Activated CD4-positive, alpha-beta T cell treated with anti-CD3 and anti-CD28 coated beads, Interleukin-2, Interleukin-6, amounts not matched to agents 100 ng/mL and 50 ng/mL, durations not matched to agents 16 hours and 8 hours (primary cell): ENCODE measurements around the gene EPO.
"Not testable (repeated sequence)": the region's sequence is repeated elsewhere in the genome, so short reads cannot be mapped to it uniquely, and the experiment has no call there.

Source experiments
- DNase-seq: peaks from one replicate; pipeline ENCODE4 v3.0.0-alpha.2; 2020

The EPO gene

DNA sequence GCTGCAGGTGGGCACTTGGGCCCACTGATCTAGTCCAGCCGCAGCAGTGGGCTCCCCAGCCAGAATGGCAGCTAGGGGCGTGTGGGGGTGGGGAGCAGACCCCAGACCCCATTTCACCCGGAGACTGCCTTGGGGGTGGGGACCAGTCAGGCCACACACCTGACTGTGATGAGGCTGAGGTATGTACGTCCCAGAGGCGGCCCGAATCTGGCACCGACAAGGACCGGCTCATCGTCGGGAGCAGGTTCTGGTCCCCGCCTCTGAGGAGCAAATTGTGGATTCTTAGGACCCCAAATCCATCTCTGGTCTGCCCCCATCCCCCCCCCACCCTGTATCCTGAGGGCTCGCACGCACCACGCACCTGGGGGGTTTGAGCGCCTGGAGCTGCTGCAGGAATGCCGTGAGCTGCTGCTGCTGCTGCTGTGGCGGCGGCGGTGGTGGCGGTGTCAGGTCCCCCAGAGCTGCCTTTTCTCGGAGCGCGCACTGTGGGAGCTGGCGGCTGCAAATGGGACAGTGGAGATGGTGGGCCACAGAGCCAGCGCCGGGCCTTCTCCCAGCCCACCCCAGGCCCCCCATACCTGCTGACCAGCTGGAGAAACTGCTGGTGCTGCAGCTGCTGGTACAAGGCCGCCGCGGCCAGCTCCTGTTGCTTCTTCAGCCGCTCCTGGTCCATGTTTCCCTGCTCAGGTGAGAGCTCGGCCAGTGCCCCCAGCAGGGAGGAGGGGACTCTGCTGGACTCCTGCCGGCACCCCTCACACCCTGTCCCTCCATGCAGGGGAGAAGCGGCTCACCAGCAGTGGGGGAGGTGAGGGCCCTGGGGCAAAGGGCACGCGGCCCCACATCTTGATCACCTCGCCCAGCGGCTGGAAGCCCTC lies 36.4 kb upstream of the EPO start:
- DNase-seq, result no peak

DNA sequence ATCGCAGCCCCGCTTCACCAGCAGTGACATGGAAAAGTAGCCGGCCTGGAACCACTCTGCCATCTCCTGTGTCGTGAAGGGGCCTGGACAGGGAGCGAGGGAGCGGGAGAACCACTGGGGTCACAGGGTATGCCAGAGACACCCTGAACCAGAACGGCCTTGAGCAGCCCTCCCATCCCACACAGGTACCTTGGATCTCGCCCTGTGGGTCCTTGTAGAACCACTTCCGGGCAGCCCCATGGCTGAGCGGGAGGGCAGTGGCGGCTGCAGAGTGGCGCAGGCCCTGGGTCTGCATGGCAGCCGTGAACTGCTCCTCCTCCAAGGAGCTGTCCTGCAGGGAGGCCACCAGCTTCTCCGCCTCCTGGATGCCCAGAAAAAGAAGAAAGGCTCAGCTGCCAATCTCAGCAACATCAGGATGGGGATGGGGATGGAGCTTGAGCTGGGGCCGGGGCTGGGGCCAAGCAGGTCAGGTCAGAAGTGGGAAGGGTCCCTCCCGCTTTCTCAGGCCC lies 35.7 kb upstream of the EPO start:
- DNase-seq, result no peak

DNA sequence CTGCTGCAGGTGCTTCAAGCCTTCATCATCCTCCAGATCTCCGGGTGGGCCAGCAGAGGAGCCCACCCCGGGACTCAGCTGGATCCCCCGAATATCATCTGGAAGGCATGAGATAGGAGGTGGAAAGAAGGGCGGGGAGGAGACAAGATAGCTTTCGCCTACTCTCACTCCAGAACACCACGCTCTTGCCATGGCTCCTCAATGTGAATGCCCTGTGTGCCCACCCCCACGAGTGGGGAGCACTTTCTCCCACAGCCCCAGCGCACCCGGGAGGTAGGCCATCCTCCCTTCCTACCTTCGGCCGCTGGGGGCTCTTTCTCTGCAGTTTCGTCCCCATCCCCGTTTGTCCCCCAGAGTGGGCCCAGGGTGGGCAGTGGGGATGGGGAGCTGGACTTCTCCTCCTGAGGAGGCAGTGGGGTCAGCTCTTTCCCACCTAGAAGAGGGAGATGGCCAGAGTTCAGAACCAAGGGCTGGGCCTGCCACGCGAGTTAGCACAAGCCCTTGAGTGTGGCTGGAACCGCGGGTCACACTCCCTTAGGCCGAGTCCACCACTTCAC lies 35.1 kb upstream of the EPO start:
- DNase-seq, result no peak

DNA sequence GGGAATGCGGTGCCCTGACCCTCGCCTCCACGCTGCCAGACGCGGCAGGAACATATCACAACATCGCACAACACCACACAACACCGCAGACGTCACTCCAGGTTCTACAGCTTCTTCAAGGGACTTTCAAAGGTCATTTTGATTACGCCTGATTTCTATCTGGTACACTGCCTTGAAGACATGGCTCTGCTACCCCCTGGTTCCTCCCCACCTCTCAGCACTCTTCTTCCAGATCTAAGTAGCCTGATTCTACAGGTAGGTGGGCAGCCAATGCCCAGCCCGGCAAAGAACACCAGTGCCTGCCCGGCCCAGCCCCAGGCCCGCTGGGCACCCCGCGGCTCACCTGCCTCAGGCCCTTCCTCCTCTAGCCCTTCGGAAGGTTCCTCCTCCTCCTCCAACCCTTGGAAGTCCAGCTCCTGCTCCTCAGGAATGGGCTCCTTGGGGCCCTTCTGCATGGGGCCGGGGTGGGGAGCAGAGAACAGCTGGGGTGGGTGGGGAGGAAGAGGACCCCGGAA lies 34.6 kb upstream of the EPO start:
- DNase-seq, result no peak

DNA sequence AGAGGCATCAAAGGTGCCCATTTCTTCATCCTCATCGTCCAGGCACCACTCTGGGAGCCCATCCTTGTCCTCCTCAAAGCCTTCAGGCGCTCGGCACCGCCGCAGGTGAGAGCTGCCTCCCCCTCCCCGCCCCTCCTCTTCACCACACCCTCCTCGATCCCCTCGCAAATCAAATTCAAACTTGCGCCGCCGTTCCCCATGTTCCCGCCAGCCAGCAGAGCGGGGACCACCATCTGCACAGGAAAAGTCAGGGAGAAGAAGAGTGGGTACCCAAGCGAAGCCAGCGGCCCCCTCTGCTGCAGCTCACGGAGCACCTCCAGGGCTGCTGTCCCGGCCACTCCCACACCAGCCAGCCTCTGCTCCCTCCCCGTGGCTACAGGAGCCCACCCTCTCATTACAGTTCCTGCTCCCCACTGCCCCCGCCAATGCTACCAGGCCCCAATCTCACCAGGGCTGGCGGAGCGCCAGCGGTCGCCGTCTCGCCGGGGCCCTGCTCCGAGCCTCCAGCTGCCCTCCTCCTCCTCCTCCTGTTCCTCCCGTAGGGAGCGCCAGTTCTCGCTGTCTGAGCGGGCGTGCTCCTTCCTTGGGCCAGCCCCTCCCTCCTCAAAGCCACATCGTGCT lies 34.0 kb upstream of the EPO start:
- DNase-seq, result no peak

DNA sequence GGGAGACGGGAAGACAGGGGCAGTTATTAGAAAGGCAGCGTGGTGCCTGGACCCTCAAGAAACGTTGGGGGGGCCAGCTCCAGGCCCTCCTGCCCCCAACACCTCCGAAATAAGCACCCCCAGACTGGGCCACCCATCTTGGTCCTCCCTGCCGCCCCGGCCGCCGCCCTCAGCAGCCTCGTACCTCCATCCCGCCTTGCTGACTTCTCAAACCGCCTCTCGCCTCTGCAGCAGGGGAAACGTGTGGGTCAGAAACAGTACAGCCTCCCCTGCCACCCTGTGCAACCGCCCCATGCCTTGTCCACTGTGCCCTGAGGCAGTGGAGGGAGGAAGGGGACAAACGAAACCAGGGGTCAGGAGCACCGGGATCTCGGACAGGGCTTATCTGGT lies 33.5 kb upstream of the EPO start:
- no peak for DNase-seq

DNA sequence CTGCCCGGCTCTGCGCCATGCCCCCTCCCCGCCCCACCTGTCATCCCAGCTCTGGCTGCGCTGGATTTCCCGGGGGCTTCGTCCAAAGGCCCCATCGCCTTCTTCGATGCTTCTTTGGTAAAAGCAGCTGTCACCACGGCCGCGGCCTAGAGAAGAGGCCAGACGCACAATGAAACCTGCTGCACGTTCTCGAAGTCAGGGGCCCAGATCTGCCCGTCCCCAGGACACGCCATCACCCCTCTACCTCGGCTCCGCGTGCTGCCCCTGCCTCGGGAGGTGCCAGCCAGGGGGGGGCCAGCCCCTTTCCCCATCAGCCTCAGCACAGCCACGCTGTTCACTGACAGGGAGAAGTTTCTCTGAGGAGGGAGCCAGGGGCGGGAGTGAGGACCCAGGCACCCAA lies 33.0 kb upstream of the EPO start:
- DNase-seq, result no peak

DNA sequence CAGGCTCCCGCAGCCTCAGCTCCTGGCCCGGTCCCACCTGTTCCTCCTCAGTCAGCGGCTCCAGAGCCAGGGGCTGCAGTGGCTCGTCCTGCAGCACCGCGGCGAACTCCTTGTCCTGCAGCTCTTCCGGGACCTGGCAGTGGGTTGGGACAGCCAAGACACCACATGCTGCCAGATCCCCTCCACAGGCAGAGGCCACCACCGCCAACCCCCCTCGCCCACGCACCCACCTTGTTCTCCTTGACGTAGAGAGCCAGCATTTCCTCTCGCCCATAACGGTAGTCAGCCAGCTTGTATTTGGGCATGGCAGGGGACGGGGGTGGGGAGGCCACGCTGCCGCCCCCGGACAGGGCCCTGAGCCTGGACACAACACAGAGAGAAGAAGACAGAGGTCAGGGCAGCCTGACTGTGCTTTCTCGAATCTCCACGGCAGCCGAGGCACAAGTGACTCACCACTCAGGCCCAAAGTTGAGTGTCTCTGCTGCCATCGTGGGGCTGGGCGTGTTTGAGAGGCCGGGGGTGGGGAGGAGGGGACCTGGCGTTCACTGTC lies 32.4 kb upstream of the EPO start:
- no peak for DNase-seq

DNA sequence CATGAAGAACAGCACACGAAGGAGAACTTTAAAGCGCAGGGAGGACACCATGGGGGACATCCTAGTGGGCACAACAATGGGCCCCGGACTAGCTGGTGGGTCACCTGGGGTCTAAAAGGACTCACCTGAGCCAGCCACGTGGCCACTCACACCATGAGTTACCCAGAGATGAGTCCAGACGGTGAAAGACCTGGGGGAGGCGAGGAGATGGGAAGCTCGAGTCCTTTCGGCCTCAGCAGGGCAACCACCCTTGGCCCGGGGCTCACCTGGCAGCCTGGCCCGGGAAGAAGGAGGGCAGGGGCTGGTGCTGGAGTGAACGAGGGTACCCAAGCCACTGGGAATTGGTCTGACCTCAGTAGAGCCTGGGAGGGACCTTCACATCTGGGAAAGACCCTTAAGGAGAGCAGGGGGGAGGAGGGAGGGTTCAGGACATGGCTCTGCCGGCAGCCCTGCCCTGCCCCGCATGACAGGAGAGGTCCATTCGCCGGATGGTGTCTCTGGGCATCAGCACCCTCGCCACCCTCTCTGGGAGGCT lies 31.9 kb upstream of the EPO start:
- no peak for DNase-seq

DNA sequence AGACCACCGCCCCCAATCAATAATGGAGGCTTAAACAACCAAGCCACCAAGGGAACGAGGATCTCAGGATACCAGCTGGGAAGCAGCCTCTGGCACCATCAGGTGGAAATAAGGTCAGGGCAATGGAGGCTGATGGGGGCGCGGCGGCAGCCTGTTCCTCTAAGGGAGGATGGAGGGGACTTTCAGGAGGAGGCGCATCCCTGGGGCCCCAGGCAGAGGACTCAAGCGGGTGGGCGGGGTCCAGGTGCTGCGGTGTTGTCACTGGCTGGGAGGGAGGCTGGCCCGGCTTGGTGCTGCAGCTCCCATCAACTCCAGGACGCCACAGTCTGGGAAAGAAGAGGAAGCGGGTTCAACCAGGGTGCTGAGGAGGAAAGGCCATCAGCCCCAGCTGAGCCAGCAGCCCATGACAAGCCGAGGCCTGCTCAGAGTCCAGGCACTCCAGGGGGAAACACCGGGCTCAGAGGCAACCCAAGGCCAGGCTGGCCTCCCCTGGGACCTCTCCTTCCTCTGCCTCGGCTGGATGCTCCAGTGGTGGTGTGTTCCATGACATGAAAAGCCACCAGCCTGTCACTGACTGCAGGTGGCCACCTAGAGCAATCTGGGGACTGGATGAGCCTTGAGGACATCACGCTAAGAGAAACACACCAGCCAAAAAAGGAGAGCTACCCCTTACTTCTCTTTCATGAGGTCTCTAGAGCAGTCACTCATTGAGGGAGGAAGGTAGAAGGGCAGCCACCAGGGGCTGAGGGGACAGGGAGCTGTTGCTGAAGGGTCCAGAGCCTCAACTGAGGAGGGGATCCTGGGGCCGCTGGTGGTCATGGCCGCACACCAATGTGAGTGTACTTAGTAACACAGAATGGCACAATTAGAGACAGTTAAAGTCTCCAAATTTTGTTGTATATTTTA lies 30.8 kb upstream of the EPO start:
- no peak for DNase-seq

DNA sequence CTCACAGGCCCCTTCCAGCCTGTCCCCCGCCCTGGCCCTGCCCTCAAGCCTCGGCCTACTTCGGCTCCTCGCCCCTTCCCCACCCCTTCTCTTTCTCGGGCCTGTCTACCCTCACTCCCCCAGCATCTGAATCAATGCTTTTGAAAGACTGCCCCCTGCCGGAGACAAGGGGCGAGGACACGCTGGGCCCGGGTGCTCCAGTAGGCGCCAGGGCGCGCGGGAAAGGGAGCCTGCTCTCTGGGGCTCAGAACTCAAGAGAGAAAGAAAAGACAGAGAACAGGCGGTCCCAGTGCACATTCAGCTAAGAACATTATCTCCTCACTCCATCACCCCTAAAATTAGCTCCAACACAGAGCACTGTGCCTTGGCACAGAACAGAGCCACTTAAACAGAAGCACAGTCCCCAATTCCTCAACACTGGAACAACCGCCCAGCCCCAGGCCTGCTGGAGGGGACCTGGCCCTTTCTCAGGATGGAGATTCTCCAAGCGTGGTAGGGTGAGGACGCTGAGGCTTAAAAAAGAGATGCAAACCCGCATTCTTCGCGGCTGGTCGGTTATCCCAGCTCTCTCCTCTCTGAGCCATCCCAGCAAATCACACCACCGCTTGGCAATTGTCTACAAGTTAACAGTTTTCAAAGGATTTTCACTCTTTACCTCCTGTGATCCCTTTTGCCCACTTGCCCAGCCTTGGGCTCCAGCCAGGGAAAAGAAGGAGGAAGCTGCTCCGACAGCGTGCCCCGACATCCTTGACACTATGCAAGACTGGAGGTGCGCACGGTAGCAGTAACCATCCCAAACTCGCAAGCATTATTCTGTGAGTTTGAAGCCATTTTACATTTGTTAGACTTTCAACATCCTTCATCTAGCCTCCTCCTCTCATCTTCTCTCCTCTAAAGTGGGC lies 28.3 kb upstream of the EPO start:
- peak; percentile 92 for DNase-seq

DNA sequence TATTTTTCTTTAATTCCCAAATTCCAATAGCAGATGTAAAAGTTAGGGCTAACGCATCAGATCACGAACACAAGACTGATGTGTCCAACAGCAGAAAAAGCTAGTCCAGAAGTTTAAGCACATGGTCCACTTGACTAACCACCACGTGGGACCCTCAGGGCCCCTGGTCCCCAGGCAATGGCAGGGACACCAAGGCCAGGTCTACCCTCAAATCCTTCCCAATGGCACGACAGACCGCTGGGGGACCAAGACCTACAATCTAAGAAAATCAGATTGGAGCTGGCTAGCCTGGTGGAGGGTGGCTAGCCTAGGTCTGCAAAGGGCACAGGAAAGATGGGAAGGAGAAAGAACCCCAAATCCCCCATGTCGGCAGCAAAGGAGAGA lies 27.7 kb upstream of the EPO start:
- DNase-seq, result no peak

DNA sequence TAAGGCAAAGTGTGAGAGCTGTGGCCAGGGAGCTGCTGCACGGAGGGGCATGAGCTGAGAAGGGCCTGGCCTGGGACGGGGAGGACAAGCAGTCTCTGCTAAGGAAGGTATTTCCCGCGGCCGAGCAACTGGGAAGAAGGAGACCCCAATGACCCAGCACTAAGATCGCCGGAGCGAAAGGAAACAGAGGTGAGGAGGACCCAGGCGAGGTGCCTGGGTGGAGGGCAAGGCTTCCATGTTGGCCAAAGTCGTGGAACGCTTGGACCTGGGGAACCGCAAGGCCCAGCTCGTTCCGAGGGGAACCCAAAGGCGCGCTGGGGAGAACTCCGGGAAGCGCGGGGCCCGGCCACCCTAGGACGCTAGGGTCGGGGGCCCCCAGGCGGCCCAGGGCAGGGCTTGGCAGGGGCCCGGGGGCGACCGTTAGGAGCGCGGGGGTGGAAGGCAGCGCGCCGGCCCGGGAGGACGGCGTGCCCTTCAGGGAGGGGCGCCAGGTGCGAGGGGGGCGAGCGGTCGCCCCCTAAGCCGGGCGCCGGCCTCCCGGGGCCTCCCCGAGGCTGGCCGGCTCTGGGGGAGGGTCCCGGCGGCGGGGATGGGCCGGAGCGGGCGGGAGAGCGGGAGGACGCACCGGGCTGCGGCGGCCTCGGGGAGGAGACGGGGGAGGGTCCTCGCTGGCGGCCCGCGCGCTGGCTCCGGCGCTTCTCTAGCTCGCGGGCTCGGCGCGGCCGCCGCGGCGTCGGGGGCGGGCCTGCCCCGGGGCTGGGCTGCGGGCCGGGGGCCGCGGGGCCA lies 26.8 kb upstream of the EPO start:
- no peak for DNase-seq

DNA sequence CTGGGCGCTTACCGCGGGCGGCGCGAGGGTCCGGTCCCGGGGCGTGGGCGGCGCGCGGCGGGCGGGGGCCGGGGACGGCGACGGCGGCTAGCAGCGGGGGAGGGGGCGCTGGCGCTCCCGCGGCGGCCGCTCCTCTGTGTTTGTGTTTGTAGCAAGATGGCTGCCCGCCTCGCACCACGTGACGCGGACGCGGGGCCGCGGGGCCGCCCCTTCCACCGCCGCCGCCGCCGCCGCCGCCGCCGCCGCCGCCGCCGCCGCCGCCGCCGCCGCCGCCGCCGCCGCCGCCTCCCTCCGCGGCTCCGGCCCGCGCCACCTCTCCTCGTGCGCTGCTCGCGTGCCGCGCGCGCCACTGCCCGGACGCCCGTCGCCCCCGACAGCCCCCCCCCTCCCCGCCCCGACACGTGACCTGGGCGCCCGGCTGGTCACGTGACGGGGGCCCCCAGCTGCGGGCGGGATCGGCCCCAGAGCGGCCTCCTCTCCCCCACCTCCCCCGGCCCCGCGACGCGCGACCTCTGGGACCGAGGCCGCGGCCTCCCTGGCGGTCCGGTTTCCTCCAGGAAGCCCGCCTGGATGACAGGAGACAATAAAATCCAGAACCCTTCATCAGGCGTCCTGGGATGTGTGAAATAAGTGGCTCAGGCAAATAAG lies 26.0 kb upstream of the EPO start, which contains the start of gene GIGYF1:
Gene GIGYF1 (minus strand): TSS at position 153 of the 648 bp plus-strand sequence. CDS start 6,012 bp downstream, outside the sequence.
- DNase-seq, result peak; percentile 79

DNA sequence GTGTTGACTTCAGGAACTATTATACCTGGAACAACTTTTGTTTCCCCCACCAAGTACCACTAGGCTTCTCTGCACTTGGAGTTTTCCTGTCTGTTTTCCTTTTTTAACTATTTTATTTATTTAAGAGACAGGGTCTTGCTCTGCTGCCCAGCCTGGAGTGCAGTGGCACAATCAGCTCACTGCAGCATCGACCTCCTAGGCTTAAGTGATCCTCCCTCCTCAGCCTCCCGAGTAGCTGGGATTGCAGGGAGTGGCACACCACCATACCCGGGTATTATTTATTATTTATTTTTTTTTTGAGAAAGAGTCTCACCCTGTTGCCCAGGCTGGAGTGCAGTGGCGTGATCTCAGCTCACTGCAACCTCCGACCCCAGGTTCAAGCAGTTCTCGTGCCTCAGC lies 24.1 kb upstream of the EPO start:
- no peak for DNase-seq

DNA sequence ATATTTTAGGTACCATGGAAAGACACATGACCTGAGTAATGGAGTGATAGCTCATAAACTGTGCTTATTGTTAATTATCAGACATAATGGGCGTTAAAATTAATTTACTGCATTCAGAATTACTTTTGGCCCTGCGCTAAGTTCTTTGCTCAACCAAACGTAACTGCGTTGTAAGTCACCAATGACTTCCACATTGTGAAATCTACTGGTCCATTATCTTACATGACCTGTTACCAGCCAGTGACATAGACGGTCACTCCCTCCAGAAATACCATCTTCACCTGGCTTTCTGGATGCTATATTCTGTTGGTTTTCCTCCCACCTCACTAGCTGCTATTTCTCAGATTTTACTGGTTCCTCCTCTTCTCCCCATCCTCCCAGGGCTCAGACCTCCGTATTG lies 21.2 kb upstream of the EPO start:
- DNase-seq, result no peak

DNA sequence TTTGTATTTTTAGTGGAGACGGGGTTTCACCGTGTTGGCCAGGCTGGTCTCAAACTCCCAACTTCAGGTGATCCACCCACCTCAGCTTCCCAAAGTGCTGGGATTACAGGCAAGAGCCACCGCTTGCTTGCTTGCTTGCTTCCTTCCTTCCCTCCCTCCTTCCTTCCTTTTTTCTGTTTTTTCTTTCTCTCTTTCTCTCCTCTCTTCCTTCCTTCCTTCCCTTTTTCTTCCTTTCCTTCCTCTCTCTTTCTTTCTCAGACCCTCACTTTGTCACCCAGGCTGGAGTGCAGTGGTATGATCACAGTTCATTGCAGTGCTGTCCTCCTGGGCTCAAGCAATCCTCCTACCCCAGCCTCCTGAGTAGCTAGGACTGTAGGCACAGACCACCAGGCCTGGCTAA lies 19.2 kb upstream of the EPO start:
- not testable (repeated sequence) for DNase-seq

DNA sequence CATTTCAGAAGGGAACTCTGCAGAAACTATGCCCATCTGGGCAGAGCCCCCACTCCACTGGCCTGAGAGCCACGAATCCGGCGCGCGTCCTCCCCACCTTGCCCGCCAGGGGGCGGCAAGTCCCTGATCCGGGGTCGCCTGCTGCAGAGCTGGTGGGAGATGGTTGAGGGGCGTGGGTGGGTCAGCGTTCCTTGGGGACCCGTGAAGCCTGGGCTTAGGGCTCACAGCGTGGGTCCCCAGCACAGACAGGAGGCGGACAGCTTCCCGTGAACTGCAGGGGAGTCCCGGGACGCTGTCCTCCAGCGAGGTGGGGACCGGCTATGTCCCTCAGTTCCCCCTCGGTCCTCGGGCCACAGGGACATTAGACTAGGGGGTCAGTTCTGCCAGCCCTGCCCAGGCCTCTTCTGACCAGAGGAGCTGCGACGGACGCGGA lies 14.9 kb upstream of the EPO start:
- DNase-seq, result peak; percentile 90
